ENCODE measurements around the gene SIGLEC7. TPM values are rescaled to one million over a fixed set of nuclear protein-coding genes. Genes with fewer than 3 reads are reported as not detected.
"Not testable (repeated sequence)": the region's sequence is repeated elsewhere in the genome, so short reads cannot be mapped to it uniquely, and the experiment has no call there.

The SIGLEC7 gene
- total RNA-seq, 4 donors from 2014 or later, result not detected

- no peak overlapping the region for H3K27ac ChIP-seq
- H3K4me3 ChIP-seq, result no peak overlapping the region
- no peaks in the 10 kb centered on the region for H3K36me3 ChIP-seq
- peaks cover 25% of the 10 kb centered on the region for H3K27me3 ChIP-seq
- H3K4me1 ChIP-seq, result peaks cover 10% of the 10 kb centered on the region
- DNase-seq (ENCODE audit: low spot score in 2 of 2), result no peak
- H3K9me3 ChIP-seq, result no peaks in the 10 kb centered on the region
- 72% methylated on average over 11 of the region's 13 CpGs for WGBS
- no peak for TF ChIP-seq CTCF (IDR thresholded peaks at IDR 0.05)
- TF ChIP-seq POLR2A (IDR thresholded peaks at IDR 0.05), result no peak
- TF ChIP-seq POLR2AphosphoS5 (IDR thresholded peaks at IDR 0.05), result no peak
- TF ChIP-seq EP300 (IDR thresholded peaks at IDR 0.05), result no peak
These were observed 26.6 kb downstream of the SIGLEC7 start for GRCh38 chr19:51168564-51169282.

GRCh38 chr19:51169283-51169918 is 27.3 kb downstream of the SIGLEC7 start:
- H3K4me3 ChIP-seq; H3K36me3 ChIP-seq; DNase-seq (ENCODE audit: low spot score in 2 of 2); H3K27ac ChIP-seq; H3K9me3 ChIP-seq; H3K4me1 ChIP-seq: not testable (repeated sequence)
- WGBS, result 5% methylated on average over 11 of the region's 11 CpGs
- peaks cover 25% of the 10 kb centered on the region for H3K27me3 ChIP-seq
- TF ChIP-seq CTCF (IDR thresholded peaks at IDR 0.05), result peak; percentile 84 to 92

GRCh38 chr19:51172223-51172622 is 30.1 kb downstream of the SIGLEC7 start:
- WGBS, result 91% methylated on average over 1 of the region's 2 CpGs
- peaks cover 5% of the 10 kb centered on the region for H3K4me1 ChIP-seq
- peaks cover 22% of the 10 kb centered on the region for H3K27me3 ChIP-seq
- H3K36me3 ChIP-seq, result no peaks in the 10 kb centered on the region
- no peak overlapping the region for H3K4me3 ChIP-seq
- TF ChIP-seq EP300 (IDR thresholded peaks at IDR 0.05) (no peak), POLR2AphosphoS5 (IDR thresholded peaks at IDR 0.05) (no peak), POLR2A (IDR thresholded peaks at IDR 0.05) (no peak), CTCF (IDR thresholded peaks at IDR 0.05) (no peak)
- no peak overlapping the region for H3K27ac ChIP-seq
- H3K9me3 ChIP-seq, result no peaks in the 10 kb centered on the region
- no peak for DNase-seq (ENCODE audit: low spot score in 2 of 2)

- Histone ChIP-seq H3K4me3 (no peak overlapping the region), H3K27me3 (peaks cover 15% of the 10 kb centered on the region), H3K27ac (no peak overlapping the region), H3K36me3 (no peaks in the 10 kb centered on the region), H3K9me3 (no peaks in the 10 kb centered on the region), H3K4me1 (peaks cover 5% of the 10 kb centered on the region)
- 64% methylated on average over 5 of the region's 5 CpGs for WGBS
- no peak for DNase-seq (ENCODE audit: low spot score in 2 of 2)
- TF ChIP-seq EP300 (IDR thresholded peaks at IDR 0.05) (no peak), CTCF (IDR thresholded peaks at IDR 0.05) (no peak)
These were observed 31.6 kb downstream of the SIGLEC7 start for GRCh38 chr19:51173681-51174080.

- Histone ChIP-seq H3K4me3 (no peak overlapping the region), H3K9me3 (no peaks in the 10 kb centered on the region), H3K4me1 (no peaks in the 10 kb centered on the region), H3K27ac (no peak overlapping the region), H3K36me3 (no peaks in the 10 kb centered on the region), H3K27me3 (peaks cover 14% of the 10 kb centered on the region)
- WGBS, result 44% methylated on average over 1 of the region's 1 CpG
- DNase-seq (ENCODE audit: low spot score in 2 of 2), result no peak
- TF ChIP-seq POLR2AphosphoS5 (IDR thresholded peaks at IDR 0.05), result no peak
- TF ChIP-seq EP300 (IDR thresholded peaks at IDR 0.05), result no peak
- TF ChIP-seq POLR2A (IDR thresholded peaks at IDR 0.05), result no peak
- no peak for TF ChIP-seq CTCF (IDR thresholded peaks at IDR 0.05)
These were observed 37.2 kb downstream of the SIGLEC7 start for GRCh38 chr19:51179256-51179655.

Data from suprapubic skin (tissue), 4 donors.